Germinal center (tissue), 1 donor: ENCODE data around the gene SCAPER.
"Not testable (repeated sequence)": the region's sequence is repeated elsewhere in the genome, so short reads cannot be mapped to it uniquely, and the experiment has no call there.

Experiments
- DNase-seq: peaks from one replicate; pipeline ENCODE4 v3.0.0; 2012; ENCODE audit warnings: mixed read lengths, low spot score

The SCAPER gene

DNA sequence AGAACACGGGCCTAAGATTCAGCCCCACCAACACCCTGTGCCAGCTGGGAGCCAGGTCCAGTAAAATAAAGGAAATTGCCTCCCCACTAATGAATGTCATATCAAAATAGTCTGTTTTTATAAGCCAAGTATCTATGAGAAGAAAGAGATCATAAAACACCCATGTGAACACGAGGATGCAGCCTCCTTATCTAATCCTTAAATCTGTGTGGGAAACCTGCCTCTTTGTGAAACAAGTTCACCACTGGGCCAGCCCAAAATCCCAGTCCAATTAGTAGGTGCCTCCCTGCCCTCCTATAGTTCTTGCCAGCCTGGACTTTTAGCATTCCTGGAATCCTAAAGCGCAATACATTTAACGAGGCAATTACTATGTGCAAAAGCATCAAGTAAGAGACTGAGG, 42.0 kb downstream of the SCAPER start:
- DNase-seq: no peak

DNA sequence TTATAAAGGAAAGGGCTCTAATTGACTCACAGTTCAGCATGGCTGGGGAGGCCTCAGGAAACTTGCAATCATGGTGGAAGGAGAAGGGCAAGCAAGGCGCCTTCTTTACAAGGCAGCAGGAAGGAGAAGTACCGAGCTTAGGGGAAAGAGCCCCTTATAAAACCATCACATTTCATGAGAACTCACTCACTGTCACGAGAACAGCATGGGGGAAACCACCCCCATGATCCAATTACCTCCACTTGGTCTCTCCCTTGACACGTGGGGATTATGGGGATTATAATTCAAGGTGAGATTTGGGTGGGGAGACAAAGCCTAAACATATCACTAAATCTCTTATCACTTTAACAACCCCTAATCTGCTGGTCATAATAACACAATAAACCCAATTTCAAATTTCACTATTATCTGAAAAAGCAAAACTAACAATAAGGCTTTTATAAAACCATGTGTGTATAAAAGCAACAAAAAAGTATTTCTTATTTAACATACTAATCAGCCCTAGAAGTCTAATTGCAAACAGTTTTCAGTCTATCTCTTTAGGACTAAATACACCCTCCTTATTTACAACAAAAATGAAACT, 43.2 kb downstream of the SCAPER start:
- no peak for DNase-seq

DNA sequence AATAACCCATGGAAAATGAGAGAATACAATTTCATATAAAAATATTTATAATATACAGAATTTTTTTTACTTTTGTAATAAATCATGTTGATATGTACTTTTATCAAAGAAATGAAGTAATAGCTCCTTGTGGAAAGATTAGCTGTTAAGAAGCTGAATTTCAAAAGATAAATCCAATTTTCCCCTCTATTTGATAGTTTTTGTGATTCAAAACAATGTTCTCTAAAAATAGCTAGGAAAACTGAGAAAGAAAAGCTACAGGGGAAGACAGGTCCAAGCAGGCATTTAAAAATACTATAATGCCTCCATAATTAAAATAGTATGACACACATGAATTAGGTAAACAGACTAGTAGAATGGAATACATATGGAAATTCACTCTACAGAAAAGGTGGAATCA, 44.9 kb downstream of the SCAPER start:
- DNase-seq: no peak

GRCh38 chr15:76850367-76850766, 54.8 kb downstream of the SCAPER start:
- DNase-seq: not testable (repeated sequence)

GRCh38 chr15:76846782-76847181, 58.4 kb downstream of the SCAPER start:
- DNase-seq: no peak

DNA sequence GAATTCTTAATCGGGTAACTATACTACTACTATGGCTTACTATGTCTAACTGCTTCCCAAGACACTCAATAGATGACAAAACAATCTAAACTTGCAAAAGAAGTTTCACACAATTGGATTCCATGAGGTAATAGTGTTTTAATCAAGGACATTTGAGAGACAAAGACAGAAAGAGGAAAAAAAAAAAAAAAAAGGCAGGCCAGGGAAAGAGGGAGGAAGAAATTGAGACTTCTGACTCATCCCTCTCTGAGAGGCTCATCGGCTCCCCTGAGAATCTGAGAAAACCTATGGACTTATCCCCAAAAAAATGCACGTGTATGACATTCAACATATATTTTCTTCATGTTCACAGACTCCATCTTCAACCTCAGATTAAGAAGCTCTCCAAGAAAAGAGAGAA, 61.0 kb downstream of the SCAPER start:
- DNase-seq: no peak

- DNase-seq: no peak
These were observed 61.9 kb downstream of the SCAPER start for GRCh38 chr15:76843269-76843668.

DNA sequence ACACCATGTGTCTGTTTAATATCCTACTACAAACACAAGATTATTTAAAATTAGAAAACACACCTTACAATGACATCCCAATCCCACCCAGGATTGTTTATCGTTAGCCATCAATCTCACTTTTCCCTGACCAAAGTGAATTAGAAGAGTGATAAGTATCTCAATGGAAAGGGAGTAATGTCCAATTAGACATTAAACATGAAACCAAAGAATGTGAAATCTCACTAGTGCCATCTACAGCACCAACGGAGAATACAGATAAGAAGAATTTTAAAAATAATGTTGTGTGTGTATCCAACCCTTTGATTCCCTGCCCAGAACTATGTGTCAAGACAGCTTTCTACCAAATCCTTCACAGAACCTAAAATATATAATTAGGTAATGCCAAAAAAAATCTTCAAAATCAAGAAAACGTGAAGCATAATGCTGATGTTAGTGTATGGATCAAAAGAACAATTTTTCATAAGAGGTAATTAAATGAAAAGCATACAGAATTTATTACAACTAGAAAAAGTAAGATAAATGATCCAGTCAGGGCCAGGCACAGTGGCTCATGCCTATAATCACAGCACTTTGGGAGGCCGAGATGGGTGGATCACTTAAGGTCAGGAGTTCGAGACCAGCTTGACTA, 64.2 kb downstream of the SCAPER start:
- DNase-seq: no peak

DNA sequence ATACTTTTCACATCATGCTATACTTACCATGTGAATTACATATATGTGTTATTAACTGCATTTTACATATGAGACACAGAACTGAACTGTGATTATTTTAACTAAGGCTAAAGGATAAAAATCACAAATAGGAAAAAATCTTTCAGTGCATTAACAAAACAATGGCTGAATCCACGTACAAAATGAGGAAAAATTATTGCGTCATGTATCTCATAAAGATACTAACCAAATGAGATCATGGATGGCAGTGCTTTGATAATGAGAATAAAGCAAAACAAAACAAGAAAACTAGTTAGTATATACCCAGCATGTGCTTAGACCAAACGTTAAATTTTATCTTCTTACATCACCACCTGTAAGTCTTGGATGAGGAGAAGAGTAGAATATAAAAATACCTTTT, 66.0 kb downstream of the SCAPER start:
- no peak for DNase-seq

- DNase-seq: no peak
These were observed 67.7 kb downstream of the SCAPER start for GRCh38 chr15:76837474-76837873.

GRCh38 chr15:76829939-76830338, 75.2 kb downstream of the SCAPER start:
- DNase-seq: no peak

GRCh38 chr15:76823890-76824289, 81.2 kb downstream of the SCAPER start:
- no peak for DNase-seq

- no peak for DNase-seq
These were observed 81.8 kb downstream of the SCAPER start for GRCh38 chr15:76823303-76823702.

GRCh38 chr15:76818926-76819325, 86.2 kb downstream of the SCAPER start:
- not testable (repeated sequence) for DNase-seq

GRCh38 chr15:76815421-76815820, 89.7 kb downstream of the SCAPER start:
- DNase-seq: no peak

- DNase-seq: no peak
These were observed 92.8 kb downstream of the SCAPER start for GRCh38 chr15:76812381-76812780.

DNA sequence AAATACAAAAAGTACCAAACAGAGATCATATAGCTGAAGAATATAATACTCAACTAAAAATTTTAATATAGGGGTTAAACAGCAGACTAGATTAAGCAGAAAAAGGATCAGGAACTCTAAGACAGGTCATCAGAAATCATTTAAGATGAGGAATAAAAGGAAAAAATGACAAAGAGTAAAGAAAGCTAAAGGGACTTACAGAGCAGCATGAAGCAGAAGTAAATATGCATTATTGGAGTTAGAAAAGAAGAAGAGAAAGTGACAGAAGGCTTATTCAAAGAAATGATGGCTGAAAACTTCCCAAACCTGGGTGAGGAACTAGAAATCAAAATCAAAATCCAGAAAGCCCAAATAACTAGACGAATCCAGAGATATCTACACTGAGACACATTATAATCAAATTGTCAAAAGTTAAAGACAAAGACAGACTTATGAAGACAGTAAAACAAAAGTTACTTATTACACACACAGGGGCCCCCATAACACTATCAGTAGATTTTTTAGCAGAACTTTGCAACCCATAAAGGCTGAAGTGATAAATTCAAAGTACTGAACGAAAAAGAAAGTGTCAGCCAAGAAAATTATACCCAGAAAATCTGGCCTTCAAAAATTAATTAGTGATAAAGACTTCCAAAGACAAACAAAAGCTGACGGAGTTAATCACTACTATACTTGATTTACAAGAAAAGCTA, 95.6 kb downstream of the SCAPER start:
- DNase-seq: no peak

DNA sequence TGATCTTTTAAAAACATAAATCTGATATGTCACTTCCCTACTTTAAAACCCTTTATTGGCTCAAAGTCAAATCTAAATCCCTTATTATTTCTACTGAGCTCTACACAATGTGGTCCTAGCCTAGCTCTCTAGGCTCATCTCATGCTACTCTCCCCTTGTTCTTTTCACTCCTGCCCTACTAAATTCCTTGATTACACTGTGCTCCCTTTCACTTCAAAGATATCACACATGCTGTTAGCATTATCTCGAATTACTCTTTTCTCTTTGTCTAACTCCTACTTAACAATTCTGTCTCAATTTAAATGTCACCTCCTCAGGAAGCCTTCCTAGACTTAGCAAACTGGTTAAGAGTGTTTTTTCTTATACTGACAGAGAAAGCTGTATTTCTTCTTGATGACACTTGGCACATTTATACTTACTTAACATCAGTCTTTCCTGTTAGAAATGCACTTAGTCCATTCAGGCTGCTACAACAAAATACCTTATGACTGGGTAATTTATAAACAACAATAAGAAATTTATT, 102.0 kb downstream of the SCAPER start:
- DNase-seq: no peak

DNA sequence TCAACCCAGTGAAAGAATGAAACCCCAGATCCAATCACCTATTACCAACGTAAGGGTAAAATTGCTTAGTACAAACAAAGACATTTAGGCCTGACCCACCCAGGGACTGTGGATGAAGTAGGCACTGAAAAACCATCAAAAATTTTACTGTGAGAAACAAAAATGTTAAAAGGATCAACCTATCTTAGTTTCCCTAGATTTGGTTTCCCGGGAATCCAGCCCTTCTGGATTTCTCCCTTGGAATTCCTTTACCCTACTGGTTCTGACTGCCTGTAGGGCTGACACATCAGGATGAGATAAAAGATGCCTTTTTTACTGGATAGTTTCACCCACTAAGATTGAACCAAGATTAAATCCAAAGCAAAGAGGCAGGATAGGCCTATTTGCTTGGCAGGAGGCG, 102.7 kb downstream of the SCAPER start:
- no peak for DNase-seq

DNA sequence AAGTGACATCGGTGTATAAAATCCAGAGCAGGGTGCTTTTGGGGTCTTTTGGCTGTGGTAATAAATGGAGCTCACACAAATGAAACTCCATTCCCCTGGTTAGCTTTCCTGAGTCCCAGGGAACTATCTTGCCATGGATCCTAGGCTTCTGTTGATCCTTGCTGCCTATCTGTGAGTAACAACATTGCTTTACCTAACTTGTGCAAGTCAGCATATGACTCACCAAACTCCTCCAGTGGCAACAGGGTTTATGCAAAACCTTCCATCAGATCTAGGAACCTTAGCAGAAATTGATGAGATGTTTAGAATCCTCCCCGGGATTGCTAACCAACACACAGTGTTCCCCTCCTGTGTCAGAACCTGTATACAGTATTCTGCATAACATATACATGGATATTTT, 105.4 kb downstream of the SCAPER start:
- no peak for DNase-seq

GRCh38 chr15:76795217-76795616, 109.9 kb downstream of the SCAPER start:
- no peak for DNase-seq

DNA sequence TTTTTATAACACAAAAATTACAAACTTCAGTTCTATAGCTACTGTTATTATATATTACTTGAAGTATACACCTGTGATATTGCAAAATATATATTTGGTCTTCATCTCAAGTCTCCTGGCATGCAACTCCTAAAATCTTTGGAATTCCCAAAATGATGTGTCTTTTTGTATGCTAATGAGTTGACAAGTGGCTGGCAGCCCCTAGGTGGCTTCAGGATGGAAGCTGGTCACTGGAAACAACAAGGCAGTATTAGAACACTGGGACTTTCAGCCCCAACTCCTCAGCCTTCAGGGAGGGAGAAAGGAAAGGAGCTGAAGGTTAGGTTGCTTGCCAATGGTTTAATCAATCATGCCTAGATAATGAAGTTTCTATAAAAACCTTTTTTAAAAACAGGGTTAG, 112.0 kb downstream of the SCAPER start:
- no peak for DNase-seq

DNA sequence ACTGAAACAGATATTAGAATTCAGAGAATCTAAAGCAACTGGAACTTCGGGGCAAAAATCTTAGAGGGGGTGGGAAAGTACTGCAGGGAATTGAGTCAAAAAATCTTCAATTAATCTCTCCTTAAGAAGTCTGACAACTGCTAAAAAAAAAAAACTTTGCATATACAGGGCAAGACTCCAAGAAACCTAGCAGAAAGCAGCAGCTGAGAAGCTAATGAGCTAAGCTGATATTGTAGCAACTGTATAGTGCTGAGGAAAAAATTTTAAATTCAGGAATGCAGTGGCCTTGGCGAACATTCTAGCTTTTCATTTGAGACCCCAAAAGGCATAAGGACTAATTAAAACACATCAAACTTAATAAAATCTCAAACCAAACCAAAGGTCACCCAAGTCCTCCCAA, 113.6 kb downstream of the SCAPER start:
- DNase-seq: no peak
